ENCODE measurements around the gene EBLN2.

EBLN2 gene

DNA sequence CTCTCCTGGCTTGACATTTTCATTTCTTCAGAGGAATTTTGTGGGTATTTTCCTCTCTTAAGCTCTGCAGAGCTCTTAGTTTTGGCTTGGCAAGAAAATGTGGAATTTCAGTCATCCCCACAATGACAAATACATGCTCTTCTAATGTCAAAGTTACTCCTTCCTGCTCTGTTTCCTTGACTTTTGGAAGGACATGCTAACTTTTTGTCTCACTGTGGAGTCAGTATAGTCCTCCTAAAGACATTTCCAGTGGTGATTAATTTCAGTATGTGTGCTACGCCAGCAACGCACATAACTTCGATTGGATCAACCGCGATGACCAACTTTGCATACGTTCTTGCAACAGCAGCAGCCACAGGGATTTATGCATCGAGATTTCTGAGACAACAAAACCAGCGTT, 13.3 kb downstream of the EBLN2 start:
- no peak overlapping the region for H3K4me3 Mint-ChIP-seq
- no peaks in the 10 kb centered on the region for H3K9me3 Mint-ChIP-seq
- peaks cover 27% of the 10 kb centered on the region for H3K4me1 Mint-ChIP-seq
- DNase-seq (ENCODE audit: low spot score in 2 of 2) (peak in 1 of 2 donors; percentile 26), ATAC-seq (no peak)
- H3K36me3 Mint-ChIP-seq: peaks cover 12% of the 10 kb centered on the region
- no peak overlapping the region for H3K27ac Mint-ChIP-seq

DNA sequence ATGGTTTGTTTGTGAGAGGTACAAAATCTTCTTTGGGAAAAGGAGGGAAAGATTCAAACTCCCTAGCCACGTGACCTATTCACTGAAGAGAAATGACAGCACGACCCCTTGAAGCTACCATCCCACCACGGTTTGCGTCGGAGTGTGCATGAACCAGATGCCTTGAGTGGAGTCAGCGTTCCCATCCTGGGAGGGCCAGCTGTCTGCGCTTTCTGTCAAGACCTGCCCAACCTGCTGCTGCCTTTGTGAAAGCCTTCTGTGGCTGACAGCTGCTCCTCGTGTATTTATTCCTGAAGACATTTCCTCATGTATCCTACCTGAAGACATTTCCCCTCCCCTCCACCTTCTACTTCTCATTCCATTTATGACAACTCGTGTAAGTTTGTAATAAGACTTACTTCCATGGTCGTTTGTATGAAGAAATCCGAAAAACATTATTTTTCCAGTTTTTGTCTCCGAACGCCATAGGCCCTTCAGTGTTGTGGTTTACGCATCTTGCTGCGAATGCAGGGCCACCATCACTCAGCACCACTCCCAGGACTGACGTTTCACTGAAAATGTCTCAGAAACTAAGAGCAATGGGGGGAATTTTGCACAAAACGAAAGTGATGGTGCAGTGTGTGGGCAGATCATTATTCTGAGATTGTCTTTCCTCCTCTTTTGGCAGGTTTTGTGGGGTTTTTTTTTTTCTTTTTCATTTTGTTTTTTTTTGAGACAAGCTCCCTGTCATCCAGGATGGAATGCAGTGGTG, 18.9 kb downstream of the EBLN2 start:
- Mint-ChIP-seq H3K4me1 (no peaks in the 10 kb centered on the region), H3K36me3 (no peaks in the 10 kb centered on the region), H3K9me3 (no peaks in the 10 kb centered on the region), H3K4me3 (no peak overlapping the region), H3K27ac (peak overlapping the region; percentile 11)
- DNase-seq (ENCODE audit: low spot score in 2 of 2): peak in 1 of 2 donors; percentile 43
- ATAC-seq: peak; percentile 50

DNA sequence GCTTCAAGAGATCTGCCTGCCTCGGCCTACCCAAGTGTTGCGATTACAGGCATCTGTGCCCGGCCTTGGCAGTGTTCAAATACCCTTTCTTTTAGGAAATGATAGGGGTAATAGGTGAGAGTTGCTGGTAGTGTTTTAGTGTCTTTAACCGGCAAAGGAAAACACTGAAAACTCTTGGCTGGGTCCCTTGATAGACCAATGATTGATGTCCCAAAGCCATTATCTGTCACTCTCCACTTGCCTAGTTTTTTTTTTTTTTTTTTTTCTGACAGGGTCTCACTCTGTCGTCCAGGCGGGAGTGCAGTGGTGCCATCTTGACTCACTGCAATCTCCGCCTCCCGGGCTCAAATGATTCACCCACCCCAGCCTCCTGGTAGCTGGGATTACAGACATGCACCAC, 19.7 kb downstream of the EBLN2 start:
- ATAC-seq: no peak

DNA sequence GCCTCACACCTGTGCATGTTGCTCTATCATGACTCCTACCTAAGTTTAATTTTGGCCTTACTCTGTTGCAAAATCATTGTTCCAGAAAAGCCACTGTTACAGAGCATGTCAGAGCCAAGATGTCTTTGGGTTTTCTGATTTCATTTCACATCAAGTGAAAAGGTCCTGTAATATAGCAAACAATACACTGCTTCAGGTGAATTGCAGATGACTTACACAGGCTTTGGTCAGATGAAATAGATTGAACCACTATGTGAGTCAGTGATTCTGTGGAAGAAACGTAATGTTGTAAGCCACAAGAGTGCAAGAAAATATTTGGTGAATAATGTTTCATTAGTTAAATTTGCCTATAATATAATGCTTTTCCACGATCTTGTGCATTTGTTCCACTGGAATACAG, 22.7 kb downstream of the EBLN2 start:
- DNase-seq (ENCODE audit: low spot score in 2 of 2): no peak
- Mint-ChIP-seq H3K36me3 (no peaks in the 10 kb centered on the region), H3K9me3 (no peaks in the 10 kb centered on the region), H3K4me1 (no peaks in the 10 kb centered on the region), H3K27ac (no peak overlapping the region), H3K4me3 (no peak overlapping the region)
- peak; percentile 52 for ATAC-seq

More for the DNA sequence above, 19.7 kb downstream of the EBLN2 start:
- peak in 1 of 2 donors; percentile 32 for DNase-seq (ENCODE audit: low spot score in 2 of 2)
- H3K36me3 Mint-ChIP-seq: no peaks in the 10 kb centered on the region
- H3K4me1 Mint-ChIP-seq: no peaks in the 10 kb centered on the region
- H3K4me3 Mint-ChIP-seq: no peak overlapping the region
- H3K27ac Mint-ChIP-seq: no peak overlapping the region
- no peaks in the 10 kb centered on the region for H3K9me3 Mint-ChIP-seq

DNA sequence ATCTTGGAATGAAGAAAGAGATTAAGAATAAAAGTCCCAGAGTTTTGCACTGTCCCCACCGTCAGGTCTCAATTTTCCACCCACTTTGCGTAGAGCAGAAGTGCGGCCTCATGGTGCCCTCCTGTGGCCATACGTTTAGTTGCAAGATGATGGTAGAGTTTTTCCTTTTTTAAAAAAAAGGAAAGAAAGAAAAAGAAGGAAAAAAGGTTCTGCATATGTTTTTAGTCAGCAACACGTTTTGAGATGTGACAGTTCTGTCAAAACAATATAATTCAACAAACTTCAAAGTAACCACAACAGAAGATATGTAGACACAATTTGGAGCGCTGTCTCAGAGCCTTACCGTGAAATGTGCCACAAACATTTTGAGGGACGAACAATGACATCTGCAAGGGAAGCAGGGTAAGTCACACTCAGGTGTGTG, 24.6 kb downstream of the EBLN2 start:
- Mint-ChIP-seq H3K36me3 (no peaks in the 10 kb centered on the region), H3K4me1 (no peaks in the 10 kb centered on the region), H3K4me3 (no peak overlapping the region), H3K27ac (no peak overlapping the region), H3K9me3 (no peaks in the 10 kb centered on the region)
- DNase-seq (ENCODE audit: low spot score in 2 of 2) (peak; percentile 13 to 60), ATAC-seq (no peak)

DNA sequence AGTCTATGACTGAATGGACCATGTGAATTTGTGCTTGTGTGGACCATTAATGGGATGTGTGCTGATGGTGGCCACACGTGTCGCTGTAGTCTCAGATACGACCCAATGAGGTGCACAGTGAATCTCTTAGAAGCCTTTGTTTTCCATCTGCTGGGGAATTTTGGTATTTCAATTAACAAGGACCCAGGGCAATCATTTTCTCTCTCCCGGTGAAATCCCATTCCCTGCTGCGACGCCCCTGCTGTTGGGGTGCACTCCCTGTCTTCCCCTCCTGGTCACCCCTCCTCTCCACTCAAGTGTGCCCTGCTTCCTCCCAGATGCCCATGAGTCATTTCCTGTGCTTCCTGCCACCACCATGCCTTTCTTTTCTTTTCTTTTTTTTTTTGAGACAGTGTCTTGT, 32.7 kb downstream of the EBLN2 start:
- DNase-seq (ENCODE audit: low spot score in 2 of 2): no peak

DNA sequence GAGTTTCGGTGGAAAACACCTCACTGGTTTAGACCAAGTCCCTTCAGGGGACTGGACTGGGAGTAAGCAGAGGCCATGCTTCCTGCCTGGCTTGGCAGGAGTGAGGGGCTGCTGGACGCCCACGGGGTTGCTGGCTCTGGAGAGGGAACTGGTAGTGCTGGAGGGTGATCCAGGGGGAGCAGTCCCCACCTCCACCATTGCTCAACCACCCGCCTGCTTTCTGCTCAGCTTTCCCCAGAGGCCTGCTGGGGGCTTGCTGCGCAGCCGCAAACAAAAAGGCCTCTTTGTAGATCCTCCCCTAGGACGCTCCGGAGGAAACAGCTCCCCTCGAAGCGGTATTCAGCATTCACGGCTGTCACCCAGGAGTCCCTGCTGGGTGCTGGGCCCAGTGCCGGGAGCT, 33.5 kb downstream of the EBLN2 start:
- DNase-seq (ENCODE audit: low spot score in 2 of 2) (no peak), ATAC-seq (no peak)
- Mint-ChIP-seq H3K4me3 (no peak overlapping the region), H3K9me3 (no peaks in the 10 kb centered on the region), H3K4me1 (peaks cover 7% of the 10 kb centered on the region), H3K36me3 (no peaks in the 10 kb centered on the region), H3K27ac (no peak overlapping the region)

More for the DNA sequence above, 32.7 kb downstream of the EBLN2 start:
- no peak for ATAC-seq
- Mint-ChIP-seq H3K4me3 (no peak overlapping the region), H3K9me3 (no peaks in the 10 kb centered on the region), H3K36me3 (no peaks in the 10 kb centered on the region), H3K4me1 (peaks cover 7% of the 10 kb centered on the region), H3K27ac (no peak overlapping the region)

DNA sequence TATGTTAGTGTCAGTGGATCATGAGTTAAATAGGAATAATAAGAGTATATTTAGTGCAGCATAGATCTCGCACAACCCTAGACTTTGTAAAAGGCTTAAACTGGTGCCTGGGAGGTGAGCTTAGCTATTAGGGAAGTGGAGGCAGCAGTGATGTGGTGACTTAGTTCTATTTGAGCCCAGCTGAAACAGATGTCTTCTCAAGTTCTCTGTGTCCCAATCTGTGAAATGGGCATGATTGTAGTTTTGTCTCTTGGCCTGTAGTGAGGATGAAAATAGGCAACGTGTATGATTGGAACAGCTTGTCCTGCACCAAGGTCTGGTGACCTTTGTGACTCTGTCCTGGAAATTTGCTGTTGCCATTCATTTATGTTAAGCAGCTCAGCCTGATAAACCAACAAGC, 34.7 kb downstream of the EBLN2 start:
- DNase-seq (ENCODE audit: low spot score in 2 of 2) (no peak), ATAC-seq (no peak)
- no peak overlapping the region for H3K27ac Mint-ChIP-seq
- no peak overlapping the region for H3K4me3 Mint-ChIP-seq
- no peaks in the 10 kb centered on the region for H3K9me3 Mint-ChIP-seq
- H3K4me1 Mint-ChIP-seq: peaks cover 7% of the 10 kb centered on the region
- no peaks in the 10 kb centered on the region for H3K36me3 Mint-ChIP-seq

DNA sequence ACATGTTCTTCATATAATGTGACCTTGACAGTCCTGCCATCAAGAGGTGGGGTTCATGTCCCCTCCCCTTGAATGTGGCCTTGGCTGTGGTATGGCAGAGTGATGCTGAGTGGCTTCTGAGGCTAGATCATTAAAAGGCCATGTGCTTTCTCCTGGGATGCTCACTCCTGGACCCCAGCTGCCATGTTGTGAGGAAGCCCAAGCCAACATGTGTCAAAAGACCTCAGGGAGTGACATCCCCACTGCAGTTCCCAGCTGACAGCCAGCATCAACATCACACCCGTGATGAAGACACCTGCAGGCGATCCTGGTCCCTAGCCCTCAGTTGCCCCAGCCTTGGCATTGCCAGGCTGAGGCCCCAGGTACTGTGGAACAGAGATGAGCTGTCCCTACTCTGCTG, 36.6 kb downstream of the EBLN2 start:
- Mint-ChIP-seq H3K4me3 (no peak overlapping the region), H3K9me3 (no peaks in the 10 kb centered on the region), H3K4me1 (peaks cover 7% of the 10 kb centered on the region), H3K27ac (no peak overlapping the region), H3K36me3 (no peaks in the 10 kb centered on the region)
- DNase-seq (ENCODE audit: low spot score in 2 of 2) (no peak), ATAC-seq (no peak)

DNA sequence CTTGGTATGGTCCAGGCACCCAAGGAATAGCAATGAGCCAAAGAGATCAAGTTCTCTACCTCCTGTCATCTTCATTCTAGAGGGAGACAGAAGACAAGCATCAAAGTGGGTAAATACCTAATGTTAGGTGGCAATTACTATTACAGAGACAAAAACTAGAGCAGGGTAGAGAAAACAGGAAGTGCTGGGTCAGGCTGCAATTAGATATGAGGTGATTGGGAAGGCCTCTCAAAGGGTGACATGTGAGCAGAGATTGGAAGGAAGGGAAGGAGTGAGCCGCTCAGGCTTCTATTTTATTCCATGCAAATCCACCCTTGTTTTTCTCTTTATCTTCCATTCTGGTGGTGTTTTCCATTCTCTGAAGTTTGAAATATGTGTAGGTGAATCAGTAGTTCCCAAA, 37.4 kb downstream of the EBLN2 start:
- no peaks in the 10 kb centered on the region for H3K36me3 Mint-ChIP-seq
- ATAC-seq (no peak), DNase-seq (ENCODE audit: low spot score in 2 of 2) (no peak)
- H3K9me3 Mint-ChIP-seq: no peaks in the 10 kb centered on the region
- no peak overlapping the region for H3K27ac Mint-ChIP-seq
- H3K4me3 Mint-ChIP-seq: no peak overlapping the region
- peaks cover 7% of the 10 kb centered on the region for H3K4me1 Mint-ChIP-seq

DNA sequence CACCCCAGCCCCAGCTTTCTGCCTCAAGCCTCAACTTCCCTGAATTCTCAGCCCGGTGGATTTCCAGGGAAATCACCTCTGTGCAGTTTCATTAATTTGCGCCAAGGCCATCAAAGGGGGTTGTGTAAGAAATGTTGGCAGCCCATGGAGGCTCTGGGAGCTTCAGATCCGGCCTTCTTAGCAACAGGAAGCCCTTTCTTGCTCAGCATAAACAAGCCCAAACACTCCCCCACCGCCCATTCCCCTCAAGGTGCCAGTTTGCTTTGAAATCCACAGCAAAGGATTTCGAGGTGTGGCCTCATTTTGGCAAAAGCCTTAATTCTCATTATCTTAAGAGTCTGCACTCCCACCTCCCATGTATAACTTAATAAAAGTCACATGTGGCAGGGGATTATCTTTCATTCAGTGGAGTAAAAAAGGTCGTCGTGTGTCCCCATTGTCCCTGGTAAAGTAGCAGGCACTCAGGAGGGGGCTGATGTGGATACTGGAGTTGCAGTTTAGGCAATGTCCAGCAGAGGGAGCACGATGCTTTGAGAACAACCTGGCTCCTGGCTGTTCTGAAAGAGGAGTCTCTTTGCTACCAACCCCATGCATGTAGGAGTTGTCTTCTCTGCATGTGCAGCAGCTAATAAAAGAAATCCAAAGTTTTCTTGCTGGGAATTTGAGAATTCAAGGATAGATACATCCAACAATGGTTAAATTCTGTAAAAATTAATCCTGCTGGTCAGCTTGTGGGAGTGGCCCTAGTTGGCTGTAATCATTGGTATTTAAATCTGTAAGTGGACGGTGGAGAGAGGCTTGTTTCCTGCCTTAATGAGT, 39.5 kb downstream of the EBLN2 start:
- ATAC-seq: peak; percentile 70
- Mint-ChIP-seq H3K27ac (no peak overlapping the region), H3K36me3 (no peaks in the 10 kb centered on the region)

DNA sequence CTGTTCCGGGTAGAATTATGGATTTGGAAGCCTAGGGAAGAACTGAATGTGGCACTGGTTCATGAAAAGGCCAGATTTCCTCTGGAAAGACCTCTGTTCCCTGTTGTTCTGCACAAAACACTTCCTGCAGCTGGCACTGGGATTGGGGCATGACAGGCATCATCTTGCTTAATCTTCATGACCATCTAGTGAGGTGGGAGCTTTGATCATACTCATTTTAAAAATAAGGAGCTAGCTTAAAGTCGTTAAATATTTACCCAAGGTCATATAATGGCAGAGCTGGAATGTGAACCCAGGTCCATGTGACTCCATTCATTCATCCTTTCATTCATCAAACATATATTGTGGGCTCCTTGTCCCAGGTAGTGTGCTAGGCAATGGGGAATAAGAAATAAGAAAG, 40.4 kb downstream of the EBLN2 start:
- no peak overlapping the region for H3K4me3 Mint-ChIP-seq
- H3K9me3 Mint-ChIP-seq: no peaks in the 10 kb centered on the region
- H3K36me3 Mint-ChIP-seq: no peaks in the 10 kb centered on the region
- no peak for DNase-seq (ENCODE audit: low spot score in 2 of 2)
- no peaks in the 10 kb centered on the region for H3K4me1 Mint-ChIP-seq
- ATAC-seq: no peak
- H3K27ac Mint-ChIP-seq: no peak overlapping the region

More for the DNA sequence above, 39.5 kb downstream of the EBLN2 start:
- no peak overlapping the region for H3K4me3 Mint-ChIP-seq
- H3K9me3 Mint-ChIP-seq: no peaks in the 10 kb centered on the region
- peak; percentile 66 to 87 for DNase-seq (ENCODE audit: low spot score in 2 of 2)
- H3K4me1 Mint-ChIP-seq: no peaks in the 10 kb centered on the region

DNA sequence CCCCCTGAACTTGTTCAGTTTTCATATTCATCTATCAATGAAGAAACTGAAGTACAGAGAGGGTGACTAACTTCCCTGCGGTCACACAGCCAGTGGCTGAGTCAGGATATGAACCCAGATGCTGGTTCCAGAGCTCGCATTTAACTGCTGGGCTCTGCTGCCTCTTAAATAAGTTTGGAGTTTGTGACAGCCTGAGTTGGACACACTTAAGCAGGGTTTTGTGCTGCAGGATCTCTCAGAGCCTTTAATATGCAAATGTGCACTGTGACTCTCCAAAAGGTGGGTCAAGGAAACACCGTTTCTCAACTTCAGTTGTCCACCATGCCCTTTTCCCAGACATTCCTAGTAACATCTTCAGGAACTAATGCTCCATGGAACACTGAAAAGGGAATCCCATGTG, 45.8 kb downstream of the EBLN2 start:
- no peak overlapping the region for H3K27ac Mint-ChIP-seq
- no peak overlapping the region for H3K4me3 Mint-ChIP-seq
- H3K4me1 Mint-ChIP-seq: no peaks in the 10 kb centered on the region

DNA sequence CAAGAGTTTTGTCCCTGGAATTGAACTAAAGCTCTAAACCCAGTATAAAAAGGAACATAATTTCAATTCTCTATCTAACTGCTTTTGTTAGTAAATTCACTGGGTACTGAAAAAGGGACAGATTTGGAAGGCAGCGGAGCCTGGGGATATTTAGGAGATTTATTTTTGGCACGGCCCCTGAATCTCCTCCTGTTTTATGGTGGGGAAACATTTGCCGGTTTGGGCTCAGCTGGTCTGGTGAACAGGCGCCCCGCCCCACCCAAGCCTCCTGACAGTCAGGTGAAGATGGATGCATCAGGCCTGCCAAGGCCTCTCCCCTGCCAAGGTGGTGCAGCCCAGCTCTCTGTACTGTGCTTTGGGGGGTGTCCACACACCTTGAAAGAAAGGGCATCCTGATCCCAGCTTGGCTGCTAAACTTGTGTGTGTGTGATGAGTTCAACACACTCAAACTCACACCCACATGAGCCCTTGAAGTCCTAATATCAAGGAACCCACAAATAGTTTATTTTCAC, 46.3 kb downstream of the EBLN2 start:
- Mint-ChIP-seq H3K9me3 (no peaks in the 10 kb centered on the region), H3K4me1 (no peaks in the 10 kb centered on the region), H3K27ac (no peak overlapping the region), H3K4me3 (no peak overlapping the region), H3K36me3 (no peaks in the 10 kb centered on the region)
- ATAC-seq (no peak), DNase-seq (ENCODE audit: low spot score in 2 of 2) (peak in 1 of 2 donors; percentile 30)

More for the DNA sequence above, 45.8 kb downstream of the EBLN2 start:
- ATAC-seq (no peak), DNase-seq (ENCODE audit: low spot score in 2 of 2) (no peak)
- H3K36me3 Mint-ChIP-seq: no peaks in the 10 kb centered on the region
- H3K9me3 Mint-ChIP-seq: no peaks in the 10 kb centered on the region

DNA sequence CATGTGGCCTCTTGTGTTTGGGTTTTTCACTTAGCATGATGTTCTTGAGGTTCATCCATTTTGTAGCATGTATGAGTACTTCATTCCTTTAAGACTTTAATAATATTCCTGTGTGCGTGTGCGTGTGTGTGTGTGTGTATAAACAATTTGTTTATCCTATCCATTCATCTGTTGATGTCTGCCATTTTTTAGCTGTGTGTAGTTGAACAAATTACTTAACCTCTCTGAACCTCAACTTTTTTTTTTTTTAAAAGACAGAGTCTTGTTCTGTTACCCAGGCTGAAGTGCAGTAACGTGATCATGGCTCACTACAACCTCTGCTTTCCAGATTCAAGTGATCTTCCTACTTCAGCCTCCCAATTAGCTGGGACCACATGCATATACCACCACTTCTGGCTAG, 47.3 kb downstream of the EBLN2 start:
- Mint-ChIP-seq H3K27ac (no peak overlapping the region), H3K36me3 (no peaks in the 10 kb centered on the region), H3K4me1 (no peaks in the 10 kb centered on the region), H3K9me3 (no peaks in the 10 kb centered on the region), H3K4me3 (no peak overlapping the region)
- ATAC-seq (no peak), DNase-seq (ENCODE audit: low spot score in 2 of 2) (no peak)

DNA sequence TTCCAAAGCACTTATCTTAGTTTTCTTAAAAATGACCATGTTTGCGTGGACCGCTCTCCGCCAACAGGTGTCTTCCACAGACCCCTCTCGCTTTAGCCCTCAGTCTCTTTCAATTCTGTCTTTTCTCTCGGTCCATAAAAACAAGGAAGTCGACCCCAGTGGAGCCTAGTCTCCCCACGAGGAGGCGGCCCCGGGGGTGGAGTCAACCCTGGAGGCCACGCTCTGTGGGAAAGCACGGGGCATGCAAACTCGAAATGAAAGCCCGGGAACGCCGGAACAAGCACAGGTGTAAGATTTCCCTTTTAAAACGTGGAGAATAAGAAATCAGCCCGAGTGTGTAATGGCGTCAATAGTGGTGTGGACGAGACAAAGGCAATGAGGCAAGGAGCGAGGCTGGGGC, 49.1 kb downstream of the EBLN2 start:
- no peak overlapping the region for H3K27ac Mint-ChIP-seq
- no peaks in the 10 kb centered on the region for H3K36me3 Mint-ChIP-seq
- DNase-seq (ENCODE audit: low spot score in 2 of 2): peak in 1 of 2 donors; percentile 17
- no peak for ATAC-seq
- no peaks in the 10 kb centered on the region for H3K9me3 Mint-ChIP-seq
- H3K4me1 Mint-ChIP-seq: no peaks in the 10 kb centered on the region
- H3K4me3 Mint-ChIP-seq: no peak overlapping the region
